ENCODE results near the gene TEAD1. TPM values are rescaled to one million over a fixed set of nuclear protein-coding genes. Genes with fewer than 3 reads are reported as not detected.
A peak's percentile ranks its signal among the peaks of the same experiment; 100 is the strongest.

The TEAD1 gene
- total and polyA plus RNA-seq, 2 donors (not counting 1 experiment from before 2014, with no cell fraction given), result 88.6 to 121 TPM

GRCh38 chr11:12642040-12642439 is 32.2 kb upstream of the TEAD1 start:
- Histone ChIP-seq H3K27ac (ENCODE audit: insufficient read depth, low read length) (no peak overlapping the region), H3K4me2 (ENCODE audit: extremely low read depth, insufficient read depth, low read length) (no peak overlapping the region), H3K36me3 (ENCODE audit: control insufficient read depth, insufficient read depth, low read length) (no peaks in the 10 kb centered on the region), H3K9me3 (ENCODE audit: control insufficient read depth, insufficient read depth, low read depth, low read length) (no peaks in the 10 kb centered on the region), H2AFZ (ENCODE audit: low read length) (no peak overlapping the region), H3K4me1 (ENCODE audit: control insufficient read depth, extremely low read depth, insufficient read depth, low read length) (no peaks in the 10 kb centered on the region), H4K20me1 (ENCODE audit: control insufficient read depth, extremely low read depth, insufficient read depth, low read length) (no peaks in the 10 kb centered on the region), H3K4me3 (replicated peaks in 1 of 4; ENCODE audit: control extremely low read depth in 1 of 4, insufficient read depth in 1 of 4, low read depth in 3 of 4, low read length in 4 of 4) (no peak overlapping the region), H3K27me3 (ENCODE audit: control insufficient read depth, insufficient read depth, low read length) (no peaks in the 10 kb centered on the region), H3K79me2 (ENCODE audit: control insufficient read depth, insufficient read depth, low read length) (no peaks in the 10 kb centered on the region), H3K9ac (ENCODE audit: insufficient read depth, low read length) (no peak overlapping the region)
- DNase-seq (ENCODE audit: low read depth in 2 of 2), result peak; percentile 28 to 77
- no peak for TF ChIP-seq CTCF (conservative IDR thresholded peaks at IDR 0.05 in 1 of 2, IDR thresholded peaks at IDR 0.05 in 1 of 2; ENCODE audit: low read depth in 1 of 2, low read length in 2 of 2)
- TF ChIP-seq EZH2 (IDR thresholded peaks at IDR 0.05; ENCODE audit: low read length, missing control alignments), result no peak

GRCh38 chr11:12642806-12643428 is 31.3 kb upstream of the TEAD1 start:
- H3K4me3 ChIP-seq (replicated peaks in 1 of 4; ENCODE audit: control extremely low read depth in 1 of 4, insufficient read depth in 1 of 4, low read depth in 3 of 4, low read length in 4 of 4), result no peak overlapping the region
- no peak overlapping the region for H3K4me2 ChIP-seq (ENCODE audit: extremely low read depth, insufficient read depth, low read length)
- peak in 1 of 2 donors; percentile 41 for DNase-seq (ENCODE audit: low read depth in 2 of 2)
- H3K9ac ChIP-seq (ENCODE audit: insufficient read depth, low read length), result no peak overlapping the region
- no peaks in the 10 kb centered on the region for H4K20me1 ChIP-seq (ENCODE audit: control insufficient read depth, extremely low read depth, insufficient read depth, low read length)
- H2AFZ ChIP-seq (ENCODE audit: low read length), result no peak overlapping the region
- TF ChIP-seq CTCF (conservative IDR thresholded peaks at IDR 0.05 in 1 of 2, IDR thresholded peaks at IDR 0.05 in 1 of 2; ENCODE audit: low read depth in 1 of 2, low read length in 2 of 2), result no peak
- no peak for TF ChIP-seq EZH2 (IDR thresholded peaks at IDR 0.05; ENCODE audit: low read length, missing control alignments)
- H3K36me3 ChIP-seq (ENCODE audit: control insufficient read depth, insufficient read depth, low read length), result no peaks in the 10 kb centered on the region
- H3K79me2 ChIP-seq (ENCODE audit: control insufficient read depth, insufficient read depth, low read length), result no peaks in the 10 kb centered on the region
- H3K27ac ChIP-seq (ENCODE audit: insufficient read depth, low read length), result no peak overlapping the region
- H3K27me3 ChIP-seq (ENCODE audit: control insufficient read depth, insufficient read depth, low read length), result no peaks in the 10 kb centered on the region
- no peaks in the 10 kb centered on the region for H3K9me3 ChIP-seq (ENCODE audit: control insufficient read depth, insufficient read depth, low read depth, low read length)
- no peaks in the 10 kb centered on the region for H3K4me1 ChIP-seq (ENCODE audit: control insufficient read depth, extremely low read depth, insufficient read depth, low read length)

- Histone ChIP-seq H3K27me3 (ENCODE audit: control insufficient read depth, insufficient read depth, low read length) (no peaks in the 10 kb centered on the region), H3K4me3 (replicated peaks in 1 of 4; ENCODE audit: control extremely low read depth in 1 of 4, insufficient read depth in 1 of 4, low read depth in 3 of 4, low read length in 4 of 4) (no peak overlapping the region), H3K79me2 (ENCODE audit: control insufficient read depth, insufficient read depth, low read length) (no peaks in the 10 kb centered on the region), H3K9ac (ENCODE audit: insufficient read depth, low read length) (no peak overlapping the region), H4K20me1 (ENCODE audit: control insufficient read depth, extremely low read depth, insufficient read depth, low read length) (no peaks in the 10 kb centered on the region), H2AFZ (ENCODE audit: low read length) (no peak overlapping the region), H3K27ac (ENCODE audit: insufficient read depth, low read length) (no peak overlapping the region), H3K4me1 (ENCODE audit: control insufficient read depth, extremely low read depth, insufficient read depth, low read length) (no peaks in the 10 kb centered on the region), H3K4me2 (ENCODE audit: extremely low read depth, insufficient read depth, low read length) (no peak overlapping the region), H3K36me3 (ENCODE audit: control insufficient read depth, insufficient read depth, low read length) (no peaks in the 10 kb centered on the region), H3K9me3 (ENCODE audit: control insufficient read depth, insufficient read depth, low read depth, low read length) (no peaks in the 10 kb centered on the region)
- TF ChIP-seq CTCF (conservative IDR thresholded peaks at IDR 0.05 in 1 of 2, IDR thresholded peaks at IDR 0.05 in 1 of 2; ENCODE audit: low read depth in 1 of 2, low read length in 2 of 2) (no peak), EZH2 (IDR thresholded peaks at IDR 0.05; ENCODE audit: low read length, missing control alignments) (no peak)
- DNase-seq (ENCODE audit: low read depth in 2 of 2), result no peak
Observed at GRCh38 chr11:12646478-12646877, 27.7 kb upstream of the TEAD1 start.

All from fibroblast of lung (primary cell).